BLaER1 (cell line): ENCODE data around the gene DISP3.

Experiments
- H3K27ac ChIP-seq: shearing (Covaris generic); formaldehyde crosslinking; 2 replicates; pipeline ENCODE4 v1.8.1; 2022
- H3K27me3 ChIP-seq: shearing (Covaris generic); formaldehyde crosslinking; 2 replicates; pipeline ENCODE4 v1.8.1; 2022
- H3K36me3 ChIP-seq: shearing (Covaris generic); formaldehyde crosslinking; 2 replicates; pipeline ENCODE4 v1.8.1; 2022
- H3K4me1 ChIP-seq: shearing (Covaris generic); formaldehyde crosslinking; 2 replicates; pipeline ENCODE4 v1.8.1; 2022
- H3K4me2 ChIP-seq: shearing (Covaris generic); formaldehyde crosslinking; 2 replicates; pipeline ENCODE4 v1.8.1; 2022
- H3K4me3 ChIP-seq: shearing (Covaris generic); formaldehyde crosslinking; 2 replicates; pipeline ENCODE4 v1.8.1; 2022
- H3K9ac ChIP-seq: shearing (Covaris generic); formaldehyde crosslinking; 2 replicates; pipeline ENCODE4 v1.8.1; 2022
- H3K9me3 ChIP-seq: shearing (Covaris generic); formaldehyde crosslinking; 2 replicates; pipeline ENCODE4 v1.8.1; 2022
- H4K20me1 ChIP-seq: shearing (Covaris generic); formaldehyde crosslinking; 2 replicates; pipeline ENCODE4 v1.8.1; 2022
- Cebpa-rat ChIP-seq: shearing (Covaris generic); IDR thresholded peaks from 2 replicates; pipeline ENCODE4 v1.8.1; 2022

Gene DISP3

DNA sequence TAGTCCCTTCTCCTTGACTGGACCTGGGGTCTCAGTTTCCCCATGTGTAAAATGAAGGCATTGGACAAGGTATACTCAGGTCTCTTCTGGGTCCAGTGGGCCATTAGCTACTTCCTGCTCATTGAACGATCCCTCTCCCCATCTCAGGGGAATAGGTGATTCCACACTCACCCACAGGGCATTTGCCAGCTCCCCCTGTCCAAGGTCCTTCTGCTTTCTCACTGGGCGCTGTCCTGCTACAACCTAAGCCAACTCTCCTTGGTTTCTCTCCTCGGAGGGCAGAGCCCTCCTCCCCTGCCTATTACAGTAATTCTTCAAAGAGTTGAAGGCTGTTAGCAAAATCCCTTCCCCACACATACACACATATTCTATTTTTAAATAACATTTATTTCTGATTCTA lies 16.6 kb downstream of the DISP3 start:
- Histone ChIP-seq H3K4me3 (no peak overlapping the region), H3K36me3 (no peaks in the 10 kb centered on the region), H3K9ac (no peak overlapping the region)

GRCh38 chr1:11496551-11497080 lies 17.7 kb downstream of the DISP3 start:
- Histone ChIP-seq H3K4me2 (no peak overlapping the region), H3K9me3 (peaks cover 12% of the 10 kb centered on the region), H4K20me1 (no peaks in the 10 kb centered on the region), H3K4me3 (no peak overlapping the region), H3K36me3 (peaks cover 7% of the 10 kb centered on the region; the same call in 1 of the 2 replicates), H3K27ac (no peak overlapping the region), H3K27me3 (no peaks in the 10 kb centered on the region), H3K9ac (no peak overlapping the region), H3K4me1 (no peaks in the 10 kb centered on the region)
- no peak for TF ChIP-seq Cebpa-rat

More for the DNA sequence above, 16.6 kb downstream of the DISP3 start:
- H3K9me3 ChIP-seq = peaks cover 4% of the 10 kb centered on the region; the same call in 1 of the 2 replicates
- no peaks in the 10 kb centered on the region for H3K4me1 ChIP-seq
- no peak for TF ChIP-seq Cebpa-rat
- no peaks in the 10 kb centered on the region for H4K20me1 ChIP-seq
- H3K27ac ChIP-seq = no peak overlapping the region
- H3K4me2 ChIP-seq = no peak overlapping the region
- no peaks in the 10 kb centered on the region for H3K27me3 ChIP-seq

DNA sequence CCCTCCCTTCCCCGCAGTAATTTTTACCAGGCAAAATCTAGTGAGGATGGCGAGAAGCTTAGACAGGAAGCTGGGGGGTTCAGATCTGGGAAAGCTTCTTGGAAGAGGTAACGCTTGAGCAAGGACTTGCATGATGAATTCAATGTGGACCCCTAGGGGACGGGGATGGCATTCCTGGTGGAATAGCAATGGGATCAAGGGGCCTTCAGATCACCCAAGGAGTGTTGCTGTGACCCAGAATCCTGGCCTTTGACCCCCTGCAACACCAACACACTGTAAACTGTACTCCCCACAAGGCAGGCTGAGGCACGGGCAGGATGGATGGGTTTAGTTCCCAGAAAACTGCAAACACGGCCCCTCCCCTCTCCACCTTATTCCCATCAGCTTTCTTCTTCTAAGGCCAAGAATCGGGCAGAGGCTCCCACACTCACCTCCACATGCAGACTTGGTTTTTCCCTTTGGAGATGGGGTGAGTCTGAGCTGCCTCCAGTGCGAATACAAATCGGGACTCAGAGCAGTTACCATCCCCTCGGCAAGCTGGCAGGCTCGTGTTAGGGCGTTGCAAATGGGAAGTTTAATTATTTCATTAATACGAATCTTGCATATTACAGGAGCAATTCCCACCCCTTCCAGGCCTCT lies 20.1 kb downstream of the DISP3 start:
- Histone ChIP-seq H3K4me3 (no peak overlapping the region), H4K20me1 (no peaks in the 10 kb centered on the region), H3K36me3 (peaks cover 27% of the 10 kb centered on the region), H3K27me3 (no peaks in the 10 kb centered on the region), H3K9me3 (peaks cover 22% of the 10 kb centered on the region), H3K27ac (no peak overlapping the region), H3K4me1 (no peaks in the 10 kb centered on the region), H3K9ac (no peak overlapping the region), H3K4me2 (no peak overlapping the region)
- no peak for TF ChIP-seq Cebpa-rat

GRCh38 chr1:11499601-11500331 lies 20.8 kb downstream of the DISP3 start:
- no peaks in the 10 kb centered on the region for H3K4me1 ChIP-seq
- H3K4me2 ChIP-seq = no peak overlapping the region
- H3K27me3 ChIP-seq = no peaks in the 10 kb centered on the region
- H3K27ac ChIP-seq = no peak overlapping the region
- peaks cover 29% of the 10 kb centered on the region for H3K9me3 ChIP-seq
- H3K4me3 ChIP-seq = no peak overlapping the region
- peaks cover 34% of the 10 kb centered on the region for H3K36me3 ChIP-seq
- no peaks in the 10 kb centered on the region for H4K20me1 ChIP-seq
- no peak for TF ChIP-seq Cebpa-rat
- no peak overlapping the region for H3K9ac ChIP-seq

- H3K27me3 ChIP-seq = no peaks in the 10 kb centered on the region
- H3K36me3 ChIP-seq = peaks cover 44% of the 10 kb centered on the region
- H3K27ac ChIP-seq = no peak overlapping the region
- TF ChIP-seq Cebpa-rat = no peak
- peaks cover 40% of the 10 kb centered on the region for H3K9me3 ChIP-seq
- no peak overlapping the region for H3K4me3 ChIP-seq
- H4K20me1 ChIP-seq = no peaks in the 10 kb centered on the region
- H3K9ac ChIP-seq = no peak overlapping the region
- H3K4me2 ChIP-seq = no peak overlapping the region
- no peaks in the 10 kb centered on the region for H3K4me1 ChIP-seq
Measured at GRCh38 chr1:11500881-11501280, 21.9 kb downstream of the DISP3 start.

DNA sequence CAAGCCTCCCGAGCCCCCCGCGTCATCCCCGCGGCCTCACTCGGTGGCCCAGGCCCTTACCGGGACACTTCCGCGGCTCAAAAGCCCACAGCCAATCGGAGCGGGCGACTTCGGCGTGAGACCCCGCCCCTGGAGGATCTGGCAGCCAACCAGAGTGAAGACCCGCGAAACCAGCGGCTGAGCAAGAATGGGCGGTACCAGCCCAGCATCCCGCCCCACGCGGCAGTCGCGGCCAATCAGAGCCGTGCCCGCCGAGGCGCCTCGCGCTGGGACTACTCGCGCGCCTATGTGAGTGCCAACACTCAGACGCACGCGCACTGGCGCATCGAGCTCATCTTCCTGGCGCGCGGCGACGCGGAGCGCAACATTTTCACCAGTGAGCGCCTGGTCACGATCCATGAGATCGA lies 22.5 kb downstream of the DISP3 start:
- peaks cover 46% of the 10 kb centered on the region for H3K9me3 ChIP-seq
- H3K4me1 ChIP-seq = no peaks in the 10 kb centered on the region
- no peak overlapping the region for H3K27ac ChIP-seq
- H3K4me2 ChIP-seq = no peak overlapping the region
- H3K9ac ChIP-seq = no peak overlapping the region
- no peaks in the 10 kb centered on the region for H4K20me1 ChIP-seq
- H3K4me3 ChIP-seq = no peak overlapping the region
- H3K36me3 ChIP-seq = peaks cover 44% of the 10 kb centered on the region
- no peaks in the 10 kb centered on the region for H3K27me3 ChIP-seq
- no peak for TF ChIP-seq Cebpa-rat

GRCh38 chr1:11501906-11502485 lies 23.0 kb downstream of the DISP3 start:
- Histone ChIP-seq H4K20me1 (no peaks in the 10 kb centered on the region), H3K9ac (no peak overlapping the region), H3K4me2 (no peak overlapping the region), H3K36me3 (peaks cover 49% of the 10 kb centered on the region), H3K27me3 (no peaks in the 10 kb centered on the region), H3K9me3 (peaks cover 51% of the 10 kb centered on the region), H3K4me3 (no peak overlapping the region), H3K27ac (no peak overlapping the region), H3K4me1 (no peaks in the 10 kb centered on the region)
- no peak for TF ChIP-seq Cebpa-rat

DNA sequence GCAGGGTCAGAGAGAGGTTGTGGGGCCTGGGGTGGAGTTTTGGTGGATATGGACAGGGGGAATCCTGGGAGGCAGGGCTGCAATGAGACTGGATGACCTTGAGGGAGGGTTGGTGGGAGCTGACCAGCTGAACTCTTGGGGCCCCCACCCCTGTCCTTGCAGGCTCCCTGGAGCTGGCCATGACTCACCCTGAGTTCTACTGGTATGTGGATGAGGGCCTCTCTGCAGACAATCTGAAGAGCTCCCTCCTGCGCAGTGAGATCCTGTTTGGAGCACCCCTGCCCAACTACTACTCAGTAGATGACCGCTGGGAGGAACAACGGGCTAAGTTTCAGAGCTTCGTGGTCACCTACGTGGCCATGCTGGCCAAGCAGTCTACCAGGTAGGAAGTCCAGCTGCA lies 23.6 kb downstream of the DISP3 start:
- Histone ChIP-seq H4K20me1 (no peaks in the 10 kb centered on the region), H3K36me3 (peaks cover 54% of the 10 kb centered on the region), H3K4me3 (no peak overlapping the region), H3K4me1 (no peaks in the 10 kb centered on the region), H3K9ac (no peak overlapping the region), H3K27ac (no peak overlapping the region), H3K4me2 (no peak overlapping the region), H3K27me3 (no peaks in the 10 kb centered on the region), H3K9me3 (peaks cover 56% of the 10 kb centered on the region)
- no peak for TF ChIP-seq Cebpa-rat

DNA sequence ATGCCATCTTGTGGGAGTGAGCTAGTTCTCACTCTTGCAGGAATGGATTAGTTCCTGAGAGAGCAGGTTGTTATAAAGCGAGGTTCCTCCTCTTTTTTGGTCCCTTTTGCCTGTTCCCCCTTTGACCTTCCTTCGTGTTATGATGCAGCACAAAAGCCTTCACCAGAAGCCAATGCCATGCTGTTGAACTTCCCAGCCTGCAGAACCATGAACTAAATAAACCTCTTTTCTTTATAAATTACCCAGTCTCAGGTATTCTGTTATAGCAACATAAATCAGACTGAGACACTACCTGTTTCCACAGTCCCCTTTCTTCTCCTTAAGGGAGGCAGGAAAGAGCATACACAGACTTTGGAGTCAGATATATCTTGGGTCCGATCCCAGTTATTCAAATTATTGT lies 25.6 kb downstream of the DISP3 start:
- H3K4me3 ChIP-seq = no peak overlapping the region
- H3K4me1 ChIP-seq = no peaks in the 10 kb centered on the region
- no peak for TF ChIP-seq Cebpa-rat
- H4K20me1 ChIP-seq = no peaks in the 10 kb centered on the region
- peaks cover 55% of the 10 kb centered on the region for H3K36me3 ChIP-seq
- H3K27ac ChIP-seq = no peak overlapping the region
- H3K9me3 ChIP-seq = peaks cover 56% of the 10 kb centered on the region
- no peak overlapping the region for H3K4me2 ChIP-seq
- H3K27me3 ChIP-seq = no peaks in the 10 kb centered on the region
- no peak overlapping the region for H3K9ac ChIP-seq
